Tibial artery (tissue), 4 donors: ENCODE data around the gene ZBTB48.

Source experiments
- DNase-seq, 2 donors: peaks; one replicate each; pipeline ENCODE4 v3.0.0-alpha.2; 2019
- H3K27ac ChIP-seq, 2 donors: fragments of 200-600 bp; sonication (generic) in 1 of 2; 1 replicate in 1 of 2; 2 replicates in 1 of 2; pipeline ENCODE4 v1.5.1; 2018 to 2019; ENCODE audit warnings: mild to moderate bottlenecking in 1 of 2
- H3K27me3 ChIP-seq, 2 donors: fragments of 200-600 bp; sonication (generic) in 1 of 2; one replicate each; pipeline versions ENCODE4 v1.5.1 to v1.6.0; 2016 to 2019
- H3K36me3 ChIP-seq, 3 donors: fragments of 200-600 bp; sonication (generic) in 2 of 3; one replicate each; pipeline ENCODE4 v1.5.1; 2016 to 2019; ENCODE audit warnings: mild to moderate bottlenecking in 2 of 3
- H3K4me1 ChIP-seq, 4 donors: fragments of 200-600 bp; sonication (generic) in 2 of 4; 1 replicate in 3 of 4; 2 replicates in 1 of 4; pipeline ENCODE4 v1.5.1; 2016 to 2019
- H3K4me3 ChIP-seq, 2 donors: fragments of 200-600 bp; sonication (generic) in 1 of 2; 1 replicate in 1 of 2; 2 replicates in 1 of 2; pipeline ENCODE4 v1.5.1; 2018 to 2019; ENCODE audit warnings: mild to moderate bottlenecking in 2 of 2
- H3K9me3 ChIP-seq, 3 donors: fragments of 200-600 bp; sonication (generic) in 1 of 3; one replicate each; pipeline ENCODE4 v1.5.1; 2016 to 2019
- CTCF ChIP-seq, 2 experiments: fragments of 200-600 bp in 1 of 2; fragments of 450-650 bp in 1 of 2; IDR thresholded peaks; one replicate each; pipeline ENCODE4 v1.5.1; 2017 to 2019; ENCODE audit warnings: antibody characterized with exemption in 2 of 2, mild to moderate bottlenecking in 1 of 2, moderate library complexity in 1 of 2
- intact Hi-C: fragments of 100-400 bp; cut with DNase I; formaldehyde crosslinking; loops from one replicate; pipeline ENCODE4 v1.15.0; 2023; ENCODE audit warnings: low total_unique reads

The ZBTB48 gene

GRCh38 chr1:6592865-6593593, 13.2 kb downstream of the ZBTB48 start:
- no peak for DNase-seq
- no peak for TF ChIP-seq CTCF (IDR thresholded peaks at IDR 0.05)
- Histone ChIP-seq H3K36me3 (peaks cover 84 to 100% (median 99%) of the 10 kb centered on the region in 3 donors), H3K9me3 (no peaks in the 10 kb centered on the region), H3K4me1 (peaks cover 0 to 97% (median 85%) of the 10 kb centered on the region in 4 donors), H3K4me3 (no peak overlapping the region), H3K27ac (peak overlapping the region; percentile 86), H3K27me3 (no peaks in the 10 kb centered on the region)
- intact Hi-C loops: no loop called here

GRCh38 chr1:6593810-6594209, 14.0 kb downstream of the ZBTB48 start:
- Histone ChIP-seq H3K36me3 (peaks cover 84 to 100% (median 98%) of the 10 kb centered on the region in 3 donors), H3K9me3 (no peaks in the 10 kb centered on the region), H3K4me1 (peaks cover 0 to 97% (median 86%) of the 10 kb centered on the region in 4 donors), H3K27me3 (no peaks in the 10 kb centered on the region), H3K27ac (peak overlapping the region; percentile 86), H3K4me3 (no peak overlapping the region)
- intact Hi-C loops: no loop called here
- TF ChIP-seq CTCF (IDR thresholded peaks at IDR 0.05): no peak
- DNase-seq: no peak

DNA sequence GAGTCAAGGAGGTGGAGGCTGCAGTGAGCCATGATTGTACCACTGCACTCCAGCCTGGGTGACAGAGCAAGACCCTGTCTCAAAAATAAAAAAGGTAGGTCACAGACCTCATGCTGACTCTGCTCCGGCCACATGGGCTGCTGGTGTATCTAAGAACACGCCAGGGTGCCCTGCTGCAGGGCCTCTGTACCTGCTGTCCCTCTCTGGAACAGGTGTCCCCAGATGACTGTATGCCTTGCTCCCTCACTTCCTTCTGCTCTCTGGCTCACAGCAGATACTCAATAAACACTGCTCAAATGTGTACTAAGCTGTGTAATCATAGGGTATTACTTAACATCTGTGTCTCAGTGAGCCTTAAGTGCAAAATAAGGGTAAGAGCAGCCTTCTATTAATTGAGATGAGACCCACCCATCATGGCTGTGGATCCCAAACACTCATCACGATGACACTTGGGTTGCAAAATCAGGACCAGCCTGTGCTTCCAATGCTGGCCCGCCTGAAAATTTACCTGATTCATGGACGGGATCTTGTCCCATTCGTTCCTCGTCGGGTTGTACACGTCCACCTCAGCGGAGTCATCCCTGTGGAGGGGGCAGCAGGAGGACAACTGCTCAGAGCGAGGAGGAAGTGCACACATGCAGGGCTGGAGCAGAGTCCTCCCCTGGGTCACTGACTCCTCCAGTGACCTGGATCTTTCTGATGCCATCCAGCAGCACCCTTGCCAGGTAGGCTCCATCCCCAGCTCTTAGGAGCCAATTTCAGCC, 15.4 kb downstream of the ZBTB48 start:
- H3K9me3 ChIP-seq: no peaks in the 10 kb centered on the region
- no peaks in the 10 kb centered on the region for H3K27me3 ChIP-seq
- no peak for DNase-seq
- intact Hi-C loops: no loop called here
- no peak overlapping the region for H3K4me3 ChIP-seq
- peaks cover 77 to 98% (median 91%) of the 10 kb centered on the region in 3 donors for H3K36me3 ChIP-seq
- peak overlapping the region; percentile 86 to 99 for H3K27ac ChIP-seq
- no peak for TF ChIP-seq CTCF (IDR thresholded peaks at IDR 0.05)
- peaks cover 0 to 98% (median 88%) of the 10 kb centered on the region in 4 donors for H3K4me1 ChIP-seq

DNA sequence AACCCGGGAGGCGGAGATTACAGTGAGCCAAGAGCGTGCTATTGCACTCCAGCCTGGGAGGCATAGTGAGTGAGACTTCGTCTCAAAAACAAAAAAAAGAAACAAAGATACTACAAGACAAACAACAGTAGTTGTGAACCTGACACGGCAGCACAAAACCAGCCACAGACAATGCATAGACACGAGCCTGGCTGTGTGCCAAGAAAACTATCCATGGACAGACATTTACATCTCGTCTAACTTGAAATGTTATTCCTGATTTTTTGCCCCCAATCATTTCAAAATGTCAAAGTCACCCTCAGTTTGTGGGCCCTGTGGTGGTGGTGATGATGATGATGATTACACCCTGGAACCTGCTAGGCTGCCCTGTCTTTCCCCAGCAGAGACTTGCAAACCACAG, 16.6 kb downstream of the ZBTB48 start:
- no peak for TF ChIP-seq CTCF (IDR thresholded peaks at IDR 0.05)

DNA sequence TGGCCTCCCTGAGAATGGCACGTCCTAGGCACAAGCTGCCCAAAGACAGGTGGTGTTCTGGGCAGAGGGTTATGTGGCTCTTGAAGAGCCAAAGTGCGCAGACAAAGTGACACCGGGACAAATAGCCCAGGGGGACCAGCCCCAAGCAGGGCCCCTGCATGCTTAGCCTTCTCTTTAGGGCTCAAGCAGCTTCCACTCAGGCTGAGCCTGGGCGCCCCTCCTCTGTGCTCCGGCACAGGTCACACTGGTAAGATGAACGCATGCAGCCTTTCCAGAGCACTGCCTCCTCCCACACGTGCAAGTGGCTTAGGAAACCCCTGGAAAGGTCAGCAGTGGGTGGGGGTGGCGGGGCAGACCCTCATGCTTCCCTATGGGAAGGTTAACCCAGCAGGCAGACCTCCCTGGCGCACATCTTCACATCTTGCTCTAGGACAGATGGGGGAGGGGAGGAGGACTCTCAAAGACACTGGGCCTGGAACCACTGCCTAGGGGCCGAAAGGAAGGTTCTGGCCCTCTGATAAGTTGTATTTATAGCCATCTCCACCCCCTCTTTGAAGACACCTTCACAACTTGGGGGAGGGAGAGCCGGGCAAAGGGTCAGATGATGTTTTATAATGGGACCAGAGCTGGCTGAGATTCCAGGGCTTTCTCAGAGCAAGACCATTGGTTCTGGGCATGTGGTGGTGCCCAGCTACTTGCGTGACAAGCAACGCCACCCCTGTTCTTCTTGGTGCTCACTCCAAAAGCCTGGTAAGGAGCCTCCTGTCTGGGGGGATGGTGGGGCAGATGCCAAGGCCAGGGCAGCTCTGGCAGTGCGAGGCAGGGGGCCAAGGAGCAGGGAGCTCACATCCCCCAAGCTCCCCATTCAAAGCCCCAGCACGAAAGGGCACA, 17.3 kb downstream of the ZBTB48 start:
- Histone ChIP-seq H3K9me3 (no peaks in the 10 kb centered on the region), H3K27me3 (no peaks in the 10 kb centered on the region), H3K4me1 (peaks cover 0 to 82% (median 70%) of the 10 kb centered on the region in 4 donors), H3K36me3 (peaks cover 71 to 78% (median 74%) of the 10 kb centered on the region in 3 donors), H3K27ac (peak overlapping the region; percentile 57 to 99), H3K4me3 (peak overlapping the region; percentile 17 to 98)
- TF ChIP-seq CTCF (IDR thresholded peaks at IDR 0.05): no peak
- intact Hi-C loops: no loop called here
- DNase-seq: no peak

More for the DNA sequence above, 16.6 kb downstream of the ZBTB48 start:
- Histone ChIP-seq H3K36me3 (peaks cover 74 to 86% (median 79%) of the 10 kb centered on the region in 3 donors), H3K4me1 (peaks cover 0 to 89% (median 78%) of the 10 kb centered on the region in 4 donors), H3K4me3 (peak overlapping the region; percentile 10 to 98), H3K27me3 (no peaks in the 10 kb centered on the region), H3K9me3 (no peaks in the 10 kb centered on the region), H3K27ac (peak overlapping the region; percentile 57 to 99)
- DNase-seq: no peak
- intact Hi-C loops: no loop called here
